Measurements from ENCODE around the gene CCDC63. TPM values are rescaled to one million over a fixed set of nuclear protein-coding genes. Genes with fewer than 3 reads are reported as not detected.
"Not testable (repeated sequence)": the region's sequence is repeated elsewhere in the genome, so short reads cannot be mapped to it uniquely, and the experiment has no call there.

CCDC63 gene
- total RNA-seq, 1 donor from 2014 or later: not detected

GRCh38 chr12:110936367-110937103, 89.7 kb downstream of the CCDC63 start:
- no peak for DNase-seq (ENCODE audit: low spot score)

DNA sequence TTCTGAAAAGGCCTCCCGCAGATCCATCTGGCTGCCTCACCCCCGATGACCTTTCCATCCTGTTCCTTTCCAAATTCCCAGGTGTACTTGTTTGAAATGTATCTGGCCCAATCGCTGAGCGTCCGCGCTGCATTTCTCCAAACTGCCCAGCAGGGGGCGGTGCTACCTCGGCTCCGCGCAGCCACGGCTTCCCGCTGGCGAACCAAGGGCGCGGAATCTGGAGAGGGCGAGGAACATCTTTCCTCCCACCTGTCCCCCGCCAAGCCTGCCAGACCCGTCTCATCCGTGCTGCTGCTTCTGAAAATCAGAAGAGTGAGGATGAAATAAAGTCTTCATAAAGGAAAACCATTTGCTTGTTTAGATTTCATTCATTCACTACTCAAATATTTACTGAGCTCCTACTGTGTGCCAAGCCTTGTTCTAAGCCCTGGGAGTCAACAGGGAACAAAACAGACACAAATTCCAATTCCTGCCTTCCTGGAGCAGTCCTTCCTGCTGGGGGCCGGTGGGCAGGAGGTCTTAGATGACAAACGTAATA, 90.4 kb downstream of the CCDC63 start:
- intact Hi-C loops (cut with DNase I): loop anchor here (2.0 to 5.0 kb wide), 4 partner anchors 60 to 376 kb away; no protein-coding TSS in a partner anchor

More at GRCh38 chr12:110936367-110937103, 89.7 kb downstream of the CCDC63 start:
- intact Hi-C loops (cut with DNase I): loop anchor here (2.0 to 5.0 kb wide), 4 partner anchors 61 to 376 kb away; no protein-coding TSS in a partner anchor

DNA sequence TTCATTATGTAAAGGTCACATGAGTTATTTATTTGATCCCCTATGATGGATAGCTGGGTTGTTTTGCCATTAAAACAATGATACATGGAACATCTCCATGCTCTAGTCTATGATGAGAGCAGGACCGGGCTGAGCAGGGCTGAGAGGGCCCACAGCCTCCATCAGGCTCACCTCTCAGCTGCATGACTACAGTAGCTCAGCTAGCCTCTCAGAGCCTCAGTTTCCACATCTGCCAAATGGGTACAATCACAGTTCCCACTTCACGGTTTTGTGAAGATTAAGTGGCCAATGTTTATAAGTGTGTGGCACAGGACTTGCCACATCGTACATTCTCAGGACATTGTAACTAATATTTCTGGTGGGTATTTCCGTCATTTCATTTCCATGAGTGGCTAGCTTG, 93.5 kb downstream of the CCDC63 start:
- intact Hi-C loops (cut with DNase I): no loop called here
- no peak for DNase-seq (ENCODE audit: low spot score)

More for the DNA sequence above, 90.4 kb downstream of the CCDC63 start:
- DNase-seq (ENCODE audit: low spot score): no peak

DNA sequence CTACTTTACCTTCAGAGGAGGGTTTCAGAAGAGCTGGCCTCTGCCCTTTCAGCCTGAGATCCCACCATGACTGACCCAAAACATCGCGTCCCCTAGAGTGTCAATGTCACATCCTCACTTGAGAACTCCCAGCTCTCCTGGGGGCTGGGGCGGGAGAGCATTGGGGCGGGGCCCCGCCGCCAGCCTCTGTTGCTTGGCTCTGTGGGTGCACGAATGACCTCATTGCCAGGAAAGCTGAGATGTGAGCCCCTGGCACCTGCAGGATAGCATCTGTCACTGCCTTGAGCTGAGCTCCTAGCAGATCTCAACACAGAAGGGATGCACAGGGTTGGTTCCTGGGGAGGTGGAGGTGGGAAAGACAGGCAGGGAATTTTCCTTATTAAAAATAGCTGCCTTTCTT, 94.1 kb downstream of the CCDC63 start:
- peak; percentile 50 for DNase-seq (ENCODE audit: low spot score)
- intact Hi-C loops (cut with DNase I): no loop called here

DNA sequence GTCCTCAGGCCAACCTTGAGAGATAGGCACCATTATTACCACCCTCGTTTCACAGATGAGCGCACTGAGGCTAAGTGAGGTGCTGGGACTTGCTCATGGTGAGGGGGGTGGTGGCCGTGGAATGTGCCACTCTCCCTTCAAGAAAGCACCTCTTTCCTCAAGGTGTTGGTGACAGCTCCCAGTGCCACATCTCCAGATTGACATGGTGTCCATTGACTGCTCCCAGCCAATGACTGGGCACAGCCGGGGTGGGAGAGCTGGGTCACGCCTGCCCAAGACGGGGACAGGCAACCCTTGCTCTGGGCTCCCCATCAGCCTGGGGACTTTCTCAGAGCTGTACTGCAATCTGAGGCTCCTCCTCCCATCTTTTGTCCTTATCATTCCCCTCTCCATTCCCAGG, 94.6 kb downstream of the CCDC63 start:
- intact Hi-C loops (cut with DNase I): no loop called here
- peak; percentile 63 for DNase-seq (ENCODE audit: low spot score)

- intact Hi-C loops (cut with DNase I): no loop called here
- no peak for DNase-seq (ENCODE audit: low spot score)
These were observed 96.6 kb downstream of the CCDC63 start for GRCh38 chr12:110943373-110943772.

DNA sequence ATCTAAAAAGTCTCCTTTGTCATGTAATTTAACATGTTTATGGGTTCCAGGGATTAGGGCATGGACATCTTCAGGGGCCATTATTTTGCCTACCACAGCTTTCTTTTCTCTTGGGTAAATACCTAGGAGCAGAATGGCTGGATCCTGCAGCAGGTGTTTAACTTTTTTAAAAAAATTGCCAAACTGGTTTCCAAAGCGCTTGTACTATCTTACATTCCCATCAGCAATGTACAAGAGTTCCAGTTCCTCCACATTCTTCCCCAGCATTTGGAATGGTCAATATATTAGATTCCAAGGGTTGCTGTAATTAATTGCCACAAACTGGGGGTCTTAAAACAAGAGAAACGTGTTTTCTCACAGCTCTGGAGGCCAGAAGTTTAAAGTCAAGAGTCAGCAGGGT, 101.3 kb downstream of the CCDC63 start:
- intact Hi-C loops (cut with DNase I): no loop called here
- no peak for DNase-seq (ENCODE audit: low spot score)

DNA sequence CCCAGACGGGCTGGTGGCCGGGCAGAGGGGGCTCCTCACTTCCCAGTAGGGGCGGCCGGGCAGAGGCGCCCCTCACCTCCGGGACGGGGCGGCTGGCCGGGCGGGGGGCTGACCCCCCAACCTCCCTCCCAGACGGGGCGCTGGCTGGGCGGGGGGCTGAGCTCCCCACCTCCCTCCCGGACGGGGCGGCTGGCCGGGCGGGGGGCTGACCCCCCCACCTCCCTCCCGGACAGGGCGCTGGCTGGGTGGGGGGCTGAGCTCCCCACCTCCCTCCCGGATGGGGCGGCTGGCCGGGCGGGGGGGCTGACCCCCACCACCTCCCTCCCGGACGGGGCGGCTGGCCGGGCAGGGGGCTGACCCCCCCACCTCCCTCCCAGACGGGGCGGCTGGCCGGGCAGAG, 103.7 kb downstream of the CCDC63 start:
- DNase-seq (ENCODE audit: low spot score); intact Hi-C loops (cut with DNase I): not testable (repeated sequence)

DNA sequence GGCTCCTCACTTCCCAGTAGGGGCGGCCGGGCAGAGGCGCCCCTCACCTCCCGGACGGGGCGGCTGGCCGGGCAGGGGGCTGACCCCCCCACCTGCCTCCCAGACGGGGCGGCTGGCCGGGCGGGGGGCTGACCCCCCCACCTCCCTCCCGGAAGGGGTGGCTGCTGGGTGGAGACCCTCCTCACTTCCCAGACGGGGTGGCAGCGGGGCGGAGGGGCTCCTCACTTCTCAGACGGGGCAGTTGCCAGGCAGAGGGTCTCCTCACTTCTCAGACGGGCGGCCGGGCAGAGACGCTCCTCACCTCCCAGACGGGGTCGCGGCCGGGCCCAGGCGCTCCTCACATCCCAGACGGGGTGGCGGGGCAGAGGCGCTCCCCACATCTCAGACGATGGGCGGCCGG, 104.1 kb downstream of the CCDC63 start:
- intact Hi-C loops (cut with DNase I); DNase-seq (ENCODE audit: low spot score): not testable (repeated sequence)

Other genes with a start within 250 kb of the CCDC63 start
- 20.7 TPM for gene TCTN1, start 232.9 kb upstream of the CCDC63 start, total RNA-seq
- 3.5 TPM for gene HVCN1, start 157.9 kb upstream of the CCDC63 start, total RNA-seq
- 102 TPM for gene PPP1CC, start 104.1 kb upstream of the CCDC63 start, total RNA-seq
- 24,495 TPM for gene MYL2, start 73.6 kb downstream of the CCDC63 start, total RNA-seq
- gene CUX2, start 187.2 kb downstream of the CCDC63 start, total RNA-seq: 1.2 TPM